ENCODE results near the gene SEMA4A. TPM values are rescaled to one million over a fixed set of nuclear protein-coding genes. Genes with fewer than 3 reads are reported as not detected.

Gene SEMA4A
- total and polyA plus RNA-seq, 2 of the 8 experiments (the other 6 are each of a cell fraction or from before 2014, with no cell fraction given), result 7.3 to 10.6 TPM

- Histone ChIP-seq H3K4me1 (replicated peaks in 1 of 4; ENCODE audit: control insufficient read depth in 3 of 4, insufficient read depth in 4 of 4, low read length in 3 of 4) (peaks cover 11 to 41% (median 28%) of the 10 kb centered on the region in 4 experiments), H3K9ac (replicated peaks in 1 of 4; ENCODE audit: extremely low read depth in 1 of 4, low read depth in 3 of 4, low read length in 3 of 4) (peak overlapping the region in 2 of 4 experiments; percentile 20 to 23; a peak in 2 of 7 replicates), H3K27ac (ENCODE audit: low read depth, low read length) (peak overlapping the region; percentile 37), H2BK15ac (ENCODE audit: low read length) (peak overlapping the region; percentile 53; the same call in 1 of the 2 replicates), H3K23ac (ENCODE audit: insufficient read length) (no peak overlapping the region), H3K79me2 (ENCODE audit: control insufficient read depth in 1 of 2, insufficient read depth in 2 of 2, low read length in 2 of 2) (peaks cover 0 to 4% of the 10 kb centered on the region in 2 experiments; a peak in 1 of 4 replicates), H4K5ac (ENCODE audit: insufficient read length, low read depth, low read length) (no peak overlapping the region), H3K4me2 (ENCODE audit: insufficient read depth in 1 of 2, low read depth in 2 of 2, low read length in 2 of 2) (peak overlapping the region in 1 of 2 experiments; percentile 36; a peak in 1 of 4 replicates), H3K27me3 (replicated peaks in 1 of 4; ENCODE audit: control insufficient read depth in 3 of 4, extremely low read depth in 1 of 4, insufficient read depth in 3 of 4, low read length in 3 of 4) (no peaks in the 10 kb centered on the region), H3K79me1 (ENCODE audit: low read depth, low read length) (peaks cover 3% of the 10 kb centered on the region; the same call in 1 of the 2 replicates), H4K20me1 (replicated peaks in 1 of 2; ENCODE audit: control insufficient read depth in 1 of 2, insufficient read depth in 2 of 2, low read length in 2 of 2) (peaks cover 0 to 2% of the 10 kb centered on the region in 2 experiments), H3K4ac (replicated peaks; ENCODE audit: insufficient read length, low read depth, low read length) (no peak overlapping the region), H2BK12ac (ENCODE audit: low read depth, low read length) (peak overlapping the region; percentile 71; the same call in 1 of the 2 replicates), H3K23me2 (ENCODE audit: low read depth, low read length) (no peaks in the 10 kb centered on the region), H2AK5ac (ENCODE audit: low read depth, low read length) (0 out of 2 replicates have a peak overlapping the region, but pooled peaks have one; percentile 42), H3K9me3 (ENCODE audit: insufficient read depth in 2 of 2, low read depth in 1 of 2, low read length in 1 of 2) (no peaks in the 10 kb centered on the region), H3K4me3 (ENCODE audit: extremely low read depth in 1 of 4, insufficient read depth in 2 of 4, low read depth in 3 of 4, low read length in 4 of 4) (peak overlapping the region in 1 of 4 experiments; percentile 39; a peak in 3 of 8 replicates), H3K18ac (ENCODE audit: extremely low read depth, low read length) (no peak overlapping the region; the same call in 1 of the 2 replicates), H3K56ac (replicated peaks; ENCODE audit: insufficient read length, low read depth, low read length) (no peak overlapping the region), H4K91ac (replicated peaks; ENCODE audit: insufficient read length, low read length) (peak overlapping the region; percentile 51), H3K14ac (ENCODE audit: insufficient read length) (no peak overlapping the region), H2AFZ (ENCODE audit: low read length) (no peak overlapping the region), H2BK5ac (ENCODE audit: low read depth, low read length) (peak overlapping the region; percentile 73), H3K36me3 (ENCODE audit: control insufficient read depth in 2 of 4, insufficient read depth in 4 of 4, low read length in 3 of 4) (no peaks in the 10 kb centered on the region; a peak in 1 of 8 replicates), H4K8ac (ENCODE audit: extremely low read depth, insufficient read depth, low read length) (peak overlapping the region; percentile 83), H2BK120ac (replicated peaks; ENCODE audit: low read depth, low read length) (no peak overlapping the region), H2BK20ac (ENCODE audit: low read length) (no peak overlapping the region)
- DNase-seq (ENCODE audit: low read depth in 1 of 2, low spot score in 2 of 2) (peak in 1 of 2 experiments; percentile 88), FAIRE-seq (no peak)
- 70% methylated on average over 11 of the region's 11 CpGs; no CpG with 5 or more reads in 1 of the 2 experiments for WGBS, 2 experiments (ENCODE audit: extremely low coverage in 1 of 2, insufficient coverage in 1 of 2, insufficient read length in 1 of 2, insufficient replicate concordance in 2 of 2, low coverage in 1 of 2, low lambda C conversion rate in 2 of 2, missing lambda C conversion rate in 1 of 2)
- CTCF ChIA-PET (ENCODE audit: partially characterized antibody), result interaction anchor here (0.6 to 42.4 kb wide), 13 partner anchors 9 to 264 kb away, joined by 3 to 1994 read pairs (median 4); partner anchors contain the start of genes BGLAP, LMNA, MEX3A and PAQR6
- POLR2A ChIA-PET (ENCODE audit: partially characterized antibody), result interaction anchor here (0.6 to 28.0 kb wide), 8 partner anchors 9 to 93 kb away, joined by 3 to 763 read pairs (median 3); partner anchors contain the start of genes LMNA, MEX3A and PMF1
- TF ChIP-seq PHF8 (conservative IDR thresholded peaks at IDR 0.05; ENCODE audit: low read depth, low read length) (no peak), E2F6 (IDR thresholded peaks at IDR 0.05) (no peak), EZH2 (IDR thresholded peaks at IDR 0.05; ENCODE audit: low read depth, low read length, severe bottlenecking) (no peak), BRCA1 (IDR thresholded peaks at IDR 0.05; ENCODE audit: low read depth, low read length) (no peak), RAD21 (IDR thresholded peaks at IDR 0.05 in 1 of 2, conservative IDR thresholded peaks at IDR 0.05 in 1 of 2; ENCODE audit: low read depth in 2 of 2, low read length in 2 of 2) (peak; percentile 1 to 38; a peak in 2 of 4 replicates), CBX8 (IDR thresholded peaks at IDR 0.05; ENCODE audit: borderline replicate concordance, low read depth, low read length) (no peak), POLR2AphosphoS5 (IDR thresholded peaks at IDR 0.05; ENCODE audit: low read depth, low read length) (peak; percentile 18; the same call in 1 of the 2 replicates), TBP (IDR thresholded peaks at IDR 0.05; ENCODE audit: low read depth, low read length) (no peak), POLR2A (IDR thresholded peaks at IDR 0.05; ENCODE audit: control extremely low read depth in 1 of 2, low read depth in 2 of 2, low read length in 2 of 2) (no peak), BCL11A (IDR thresholded peaks at IDR 0.05; ENCODE audit: low read depth in 2 of 2, low read length in 2 of 2) (no peak), HDAC6 (IDR thresholded peaks at IDR 0.05; ENCODE audit: low read depth, low read length) (no peak)
Measured at GRCh38 chr1:156126043-156126629, 27.2 kb upstream of the SEMA4A start.
